Hepatocyte (in vitro differentiated cells): Measurements from ENCODE around the gene MTARC2.

ENCODE experiments used
- EZH2 ChIP-seq: fragments of 200-600 bp; sonication (generic); IDR thresholded peaks from 2 replicates; pipeline ENCODE4 v1.6.1; 2016; ENCODE audit warnings: antibody characterized with exemption, mild to moderate bottlenecking, borderline replicate concordance
- TF ChIP-seq, protein P1 (sequence below): fragments of 200-600 bp; sonication (generic); IDR thresholded peaks from 2 replicates; pipeline ENCODE4 v1.5.1; 2016; ENCODE audit warnings: antibody characterized with exemption, mild to moderate bottlenecking; ENCODE audit not compliant: poor library complexity

DNA sequence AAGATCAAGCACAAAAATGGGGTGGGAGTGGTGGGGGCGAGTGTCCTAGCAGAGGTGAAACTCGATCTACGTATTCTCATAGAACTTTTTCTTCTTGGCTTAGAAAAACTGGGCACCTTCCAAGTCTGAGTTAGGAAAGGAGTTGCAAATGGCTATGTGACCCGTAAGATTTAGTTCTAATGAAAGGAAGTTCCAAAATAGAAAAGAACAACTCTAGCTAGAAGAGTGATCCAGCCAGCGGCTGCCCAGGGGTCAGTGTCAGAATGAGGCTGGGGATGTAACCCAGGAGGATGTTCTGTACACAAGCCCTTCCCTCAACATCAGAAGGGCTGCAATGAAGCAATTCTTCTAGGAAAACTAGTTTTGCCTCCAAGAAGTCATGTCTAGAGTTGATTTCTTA is 43.8 kb downstream of the MTARC2 start:
- TF ChIP-seq, protein P1, sequence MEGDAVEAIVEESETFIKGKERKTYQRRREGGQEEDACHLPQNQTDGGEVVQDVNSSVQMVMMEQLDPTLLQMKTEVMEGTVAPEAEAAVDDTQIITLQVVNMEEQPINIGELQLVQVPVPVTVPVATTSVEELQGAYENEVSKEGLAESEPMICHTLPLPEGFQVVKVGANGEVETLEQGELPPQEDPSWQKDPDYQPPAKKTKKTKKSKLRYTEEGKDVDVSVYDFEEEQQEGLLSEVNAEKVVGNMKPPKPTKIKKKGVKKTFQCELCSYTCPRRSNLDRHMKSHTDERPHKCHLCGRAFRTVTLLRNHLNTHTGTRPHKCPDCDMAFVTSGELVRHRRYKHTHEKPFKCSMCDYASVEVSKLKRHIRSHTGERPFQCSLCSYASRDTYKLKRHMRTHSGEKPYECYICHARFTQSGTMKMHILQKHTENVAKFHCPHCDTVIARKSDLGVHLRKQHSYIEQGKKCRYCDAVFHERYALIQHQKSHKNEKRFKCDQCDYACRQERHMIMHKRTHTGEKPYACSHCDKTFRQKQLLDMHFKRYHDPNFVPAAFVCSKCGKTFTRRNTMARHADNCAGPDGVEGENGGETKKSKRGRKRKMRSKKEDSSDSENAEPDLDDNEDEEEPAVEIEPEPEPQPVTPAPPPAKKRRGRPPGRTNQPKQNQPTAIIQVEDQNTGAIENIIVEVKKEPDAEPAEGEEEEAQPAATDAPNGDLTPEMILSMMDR, result no peak
- TF ChIP-seq EZH2, result no peak
